GM21526 (cell line): Measurements from ENCODE around the gene KRTAP4-3.
"Not testable (repeated sequence)": the region's sequence is repeated elsewhere in the genome, so short reads cannot be mapped to it uniquely, and the experiment has no call there.

Source experiments
- ATAC-seq: cut with Tn5 transposase; IDR thresholded peaks from one replicate; pipeline ENCODE4 v1.9.1; 2021; ENCODE audit warnings: moderate library complexity; ENCODE audit not compliant: unreplicated experiment, low FRiP score

KRTAP4-3 gene

DNA sequence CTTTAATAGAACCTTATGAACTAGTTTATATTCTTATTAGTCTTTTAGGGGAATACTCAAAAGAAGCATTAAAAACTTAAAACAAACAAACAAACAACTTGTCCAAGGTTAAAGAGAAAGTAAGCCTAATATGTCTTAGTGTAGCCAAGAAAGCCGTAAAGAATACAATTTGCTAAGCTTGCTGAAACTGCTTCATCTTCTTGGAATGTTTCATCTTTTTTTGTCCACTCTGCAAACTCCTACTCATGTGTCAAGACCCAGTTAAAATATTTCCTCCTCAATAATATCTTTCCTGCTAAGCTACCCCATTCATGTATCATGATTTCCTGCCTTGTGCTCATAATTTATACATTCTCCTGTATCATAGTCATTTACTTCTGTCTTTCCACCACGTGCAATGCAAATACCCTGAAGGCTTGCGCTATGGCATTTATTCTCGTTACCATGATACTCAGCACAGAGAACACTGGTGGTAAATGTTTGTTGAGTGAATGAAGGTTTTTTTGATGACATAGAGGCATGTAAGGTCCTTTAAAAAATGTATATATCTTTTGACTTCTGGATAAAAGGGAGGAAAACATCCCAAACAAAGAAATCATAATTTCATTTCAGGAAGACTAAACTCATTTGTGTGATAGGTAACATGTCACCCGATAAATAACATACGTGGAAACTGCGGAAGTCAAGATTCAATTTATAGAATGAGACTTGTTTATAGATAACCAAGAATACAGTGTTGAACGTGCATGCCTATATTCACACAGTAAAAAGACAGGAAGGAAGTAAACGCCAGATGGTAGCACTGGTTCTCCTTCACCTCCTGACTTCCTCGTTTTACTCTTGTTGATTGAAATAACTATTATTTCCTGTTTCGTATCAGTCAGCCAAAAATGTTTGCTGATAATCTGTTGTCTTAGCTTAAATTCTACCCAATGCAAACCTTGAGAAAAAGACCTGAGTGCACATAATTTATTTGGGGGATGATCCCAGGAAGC is 48.0 kb downstream of the KRTAP4-3 start:
- ATAC-seq, result not testable (repeated sequence)

DNA sequence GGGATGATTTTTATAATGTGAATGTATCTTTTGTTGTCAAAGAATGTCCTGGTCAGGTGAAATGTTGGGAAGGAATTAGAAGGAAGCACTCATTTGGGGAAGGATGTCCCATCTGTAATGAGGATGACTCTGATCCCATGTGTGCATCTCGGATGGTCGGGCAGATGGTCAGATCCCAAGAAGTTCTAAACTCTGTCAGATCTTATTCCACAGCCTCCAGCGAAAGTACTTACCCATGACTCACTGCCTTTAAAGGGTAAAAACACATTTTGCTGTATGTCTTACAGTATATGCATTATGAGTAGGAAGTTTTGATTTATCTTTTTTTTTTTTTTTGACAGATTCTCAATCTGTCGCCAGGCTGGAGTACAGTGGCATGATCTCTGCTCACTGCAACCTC is 49.3 kb downstream of the KRTAP4-3 start:
- no peak for ATAC-seq

DNA sequence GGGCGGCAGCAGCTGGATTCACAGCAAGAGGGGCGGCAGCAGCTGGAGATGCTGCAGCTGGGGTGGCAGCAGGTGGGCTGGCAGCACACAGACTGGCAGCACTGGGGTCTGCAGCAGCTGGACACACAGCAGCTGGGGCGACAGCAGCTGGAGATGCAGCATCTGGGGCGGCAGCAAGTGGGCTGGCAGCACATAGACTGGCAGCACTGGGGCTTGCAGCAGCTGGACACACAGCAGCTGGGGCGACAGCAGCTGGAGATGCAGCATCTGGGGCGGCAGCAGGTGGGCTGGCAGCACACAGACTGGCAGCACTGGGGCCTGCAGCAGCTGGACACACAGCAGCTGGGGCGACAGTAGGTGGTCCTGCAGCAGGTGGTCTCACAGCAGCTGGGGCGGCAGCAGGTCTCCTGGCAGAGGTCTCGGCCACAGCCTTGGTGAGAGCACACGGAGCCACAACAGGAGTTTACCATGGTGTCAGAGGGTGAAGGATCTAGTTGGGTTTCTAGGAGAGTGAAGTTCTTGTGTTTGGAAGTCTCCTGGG is 50.1 kb downstream of the KRTAP4-3 start, which contains the start of gene KRTAP4-11:
Gene KRTAP4-11, minus strand, starts transcription at position 528 of the 541 bp plus-strand sequence. Its CDS starts 58 bp downstream, at position 470.
- ATAC-seq, result not testable (repeated sequence)
